Activated T-cell treated with anti-CD3 and anti-CD28 coated beads for 4 hours (primary cell): ENCODE data around the gene NOS1AP.

ENCODE experiments used
- DNase-seq: peaks from one replicate; pipeline ENCODE4 v3.0.0-alpha.2; 2020

Gene NOS1AP

DNA sequence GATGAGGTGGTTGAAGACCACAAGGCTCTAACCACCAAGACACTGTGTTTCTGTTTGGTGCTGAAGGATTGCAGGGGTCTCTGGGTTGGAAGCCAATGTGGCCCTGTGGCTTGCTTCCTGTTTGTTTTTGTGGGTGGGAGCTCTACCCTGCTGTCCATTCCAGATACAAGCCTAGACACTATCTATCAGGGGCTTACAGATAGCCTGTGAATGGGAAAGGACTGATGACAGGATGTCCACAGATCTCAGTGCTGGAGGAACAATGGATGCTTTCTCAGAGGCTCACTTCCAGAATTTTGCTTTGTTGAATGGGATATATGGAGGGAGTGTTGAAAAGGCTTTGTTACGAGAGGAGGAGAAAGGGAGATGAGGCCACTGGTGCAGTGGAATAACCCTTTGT, 69.7 kb downstream of the NOS1AP start:
- no peak for DNase-seq

DNA sequence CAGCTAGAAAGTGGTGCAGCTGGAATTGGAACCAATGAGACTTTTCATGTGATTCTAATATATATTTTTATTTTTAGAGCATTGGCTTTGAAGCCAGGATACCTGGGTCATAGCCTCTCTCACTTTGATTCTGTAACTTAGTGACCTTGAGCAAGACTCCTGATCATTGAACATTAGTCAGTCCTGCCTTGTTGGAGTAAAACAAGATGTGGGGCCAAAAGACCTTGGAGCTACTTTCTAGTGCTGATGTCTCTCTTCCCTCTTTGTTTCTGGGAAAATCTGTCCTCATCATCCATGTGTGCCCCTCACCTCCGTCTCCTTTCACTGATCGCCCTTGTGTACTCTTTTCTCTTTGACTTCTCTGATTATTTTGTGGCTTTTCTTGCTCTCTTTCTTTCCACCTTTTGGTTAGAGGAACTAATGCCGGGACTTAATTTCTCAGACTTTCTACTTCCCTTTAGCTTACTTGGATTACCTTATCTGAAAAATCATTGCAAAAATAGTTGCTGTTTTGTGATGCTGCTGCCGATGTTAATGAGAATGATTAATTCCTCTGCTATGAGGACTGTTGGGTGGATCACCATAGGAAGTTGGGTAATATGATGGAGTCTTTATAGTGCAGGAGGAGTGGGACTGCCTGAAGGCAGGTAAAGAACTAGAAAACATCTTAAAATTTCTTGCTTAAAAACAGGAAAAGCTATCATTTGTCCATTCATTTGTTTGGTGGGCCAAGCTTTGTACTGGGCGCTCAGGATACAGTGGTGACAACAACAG, 72.0 kb downstream of the NOS1AP start:
- DNase-seq: no peak

DNA sequence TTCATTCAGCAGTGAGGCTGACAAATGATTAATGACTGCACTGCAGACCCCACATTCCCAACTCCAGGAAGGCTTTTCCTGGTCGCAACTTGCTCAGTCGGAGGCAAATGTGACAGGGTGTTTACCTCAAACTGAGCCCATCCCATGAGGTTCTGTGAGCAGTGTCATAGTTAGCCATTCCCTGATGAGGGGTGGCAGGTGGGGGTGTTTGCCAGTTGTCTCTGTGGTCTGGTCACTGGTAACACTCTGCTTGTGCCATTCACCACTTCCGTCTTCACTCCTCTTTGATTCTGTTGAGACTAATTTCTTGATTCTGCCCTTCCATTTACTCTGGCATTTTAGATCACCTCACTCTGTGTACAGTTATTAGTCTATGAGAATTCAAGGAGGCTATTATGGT, 73.5 kb downstream of the NOS1AP start:
- no peak for DNase-seq

DNA sequence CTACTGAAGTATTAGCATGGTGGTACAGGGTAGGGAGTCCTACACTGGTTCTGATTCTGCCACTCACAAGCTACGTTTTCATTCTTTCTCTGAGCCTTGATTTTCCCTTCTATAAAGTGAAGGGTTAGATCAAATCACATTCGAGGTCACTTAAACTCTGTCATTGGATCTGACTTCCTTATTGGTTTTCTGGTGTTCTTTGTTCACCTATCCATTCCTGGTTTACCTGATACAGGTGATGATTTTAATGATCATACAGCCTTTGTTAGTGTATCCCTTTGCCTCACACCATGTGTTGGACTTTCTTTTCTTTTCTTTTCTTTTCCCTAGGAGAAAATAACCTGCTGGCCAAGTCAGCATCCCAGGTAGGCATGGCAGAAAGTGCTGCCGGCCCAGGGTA, 74.8 kb downstream of the NOS1AP start:
- no peak for DNase-seq

GRCh38 chr1:162144853-162145252, 75.4 kb downstream of the NOS1AP start:
- DNase-seq: no peak

DNA sequence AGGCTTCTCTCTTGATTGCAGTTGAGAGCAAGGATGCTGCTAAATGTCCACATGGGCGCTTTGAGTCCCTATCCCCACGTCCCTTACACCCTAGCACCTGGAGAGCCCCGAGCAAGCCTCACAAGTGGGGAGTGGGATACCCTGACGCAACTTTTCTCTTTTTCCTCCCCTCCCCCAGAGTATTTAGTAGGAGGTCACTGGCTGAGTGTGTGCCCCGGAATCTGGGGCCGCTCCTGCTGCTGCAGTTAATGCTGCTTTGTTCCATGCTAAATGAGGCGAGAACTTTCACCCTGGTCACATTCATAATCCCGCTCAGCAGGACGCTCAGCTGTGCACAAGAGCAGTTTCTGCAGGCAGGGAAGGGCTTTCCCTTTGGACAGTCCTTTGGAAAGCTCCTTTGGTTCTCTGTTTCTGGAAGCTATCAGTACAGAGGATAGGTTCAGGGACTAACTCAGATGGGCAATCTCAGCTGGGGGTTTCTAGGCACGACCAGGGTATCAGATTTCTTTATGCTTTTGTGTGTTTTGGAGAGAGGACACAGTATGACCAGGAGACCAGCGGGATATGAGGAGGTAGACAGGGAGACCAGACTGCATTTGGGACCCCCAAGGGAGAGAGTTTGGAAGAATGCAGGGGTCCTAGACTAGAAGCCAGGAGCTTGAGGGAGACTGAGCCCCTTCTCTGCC, 75.9 kb downstream of the NOS1AP start:
- no peak for DNase-seq

DNA sequence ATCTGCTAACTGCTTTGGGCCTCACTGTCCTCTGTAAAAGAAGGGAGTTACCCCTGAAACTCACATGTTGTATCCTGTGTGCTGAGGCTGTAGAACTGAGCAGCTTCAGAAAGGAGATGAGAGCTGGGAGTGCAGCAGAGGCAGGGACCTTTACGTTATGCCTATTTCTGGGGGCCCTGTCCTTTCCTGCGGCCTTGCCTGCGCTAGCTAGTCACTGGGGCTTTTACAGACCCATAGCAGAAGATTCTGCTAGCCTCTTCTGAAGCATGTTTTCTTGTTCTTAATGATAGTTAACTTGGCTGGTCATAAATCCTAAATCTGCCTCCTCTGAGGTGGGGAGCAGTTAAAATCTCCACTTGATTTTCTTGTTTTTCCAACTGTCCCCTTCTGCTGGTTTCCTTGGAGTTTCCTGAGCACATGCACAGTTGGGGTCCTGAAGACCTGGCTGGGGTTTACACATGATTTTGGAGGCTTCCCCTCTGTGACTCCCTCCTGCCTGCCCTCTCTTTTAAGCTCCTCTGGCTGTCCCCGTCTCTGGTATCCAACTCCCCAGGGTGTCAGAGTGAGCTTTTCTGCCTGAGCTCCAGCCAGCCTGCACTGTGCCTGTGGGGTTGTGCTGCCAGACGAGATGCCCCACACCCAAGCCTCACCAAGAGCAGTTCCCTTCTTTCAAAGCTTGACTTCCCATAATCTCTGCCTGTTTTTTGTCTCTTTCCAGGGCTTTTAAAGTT, 76.6 kb downstream of the NOS1AP start:
- DNase-seq: no peak

DNA sequence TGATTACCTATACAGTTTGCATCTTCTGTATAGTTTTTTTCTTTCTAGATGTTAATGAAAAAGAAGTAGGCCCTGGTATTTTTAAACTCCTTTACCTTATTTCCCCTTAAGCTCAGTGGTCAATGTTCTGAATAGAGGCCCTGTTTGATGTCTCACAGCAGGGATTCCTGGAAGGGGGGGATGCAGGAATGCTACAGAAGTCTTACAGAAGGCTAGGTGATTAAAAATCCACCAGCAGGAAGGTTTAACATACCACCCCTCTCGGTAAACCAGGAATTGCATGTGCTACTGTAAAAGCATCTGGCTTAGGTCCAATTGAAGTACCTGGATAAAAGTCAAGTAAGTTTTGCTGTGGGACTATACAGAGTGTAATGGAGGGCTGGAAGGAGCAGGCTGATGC, 78.3 kb downstream of the NOS1AP start:
- no peak for DNase-seq

GRCh38 chr1:162150112-162150511, 80.6 kb downstream of the NOS1AP start:
- DNase-seq: no peak

- no peak for DNase-seq
These were observed 82.7 kb downstream of the NOS1AP start for GRCh38 chr1:162151900-162152829.

DNA sequence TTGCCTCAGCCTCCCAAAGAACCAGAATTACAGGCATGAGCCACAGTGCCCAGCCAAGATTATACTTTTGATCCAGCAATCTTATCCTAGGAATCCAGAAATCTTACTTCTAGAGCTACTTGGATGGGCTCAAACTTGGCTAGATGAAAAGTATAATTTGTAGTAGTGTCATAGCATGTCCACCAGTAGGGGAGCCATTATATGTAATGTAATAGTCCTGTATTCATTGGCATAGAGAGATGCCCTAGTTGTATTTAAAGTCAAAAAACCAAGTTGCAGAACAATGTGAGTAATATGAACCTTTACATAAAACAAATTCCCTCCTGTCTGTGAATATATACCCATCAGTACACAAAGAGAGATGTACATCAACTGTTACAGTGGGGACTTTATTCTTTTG, 83.9 kb downstream of the NOS1AP start:
- DNase-seq: no peak

- DNase-seq: no peak
These were observed 88.0 kb downstream of the NOS1AP start for GRCh38 chr1:162157469-162157868.

- DNase-seq: no peak
These were observed 89.3 kb downstream of the NOS1AP start for GRCh38 chr1:162158624-162159271.

GRCh38 chr1:162159515-162159914, 90.0 kb downstream of the NOS1AP start:
- no peak for DNase-seq

- no peak for DNase-seq
These were observed 92.5 kb downstream of the NOS1AP start for GRCh38 chr1:162161916-162162550.

DNA sequence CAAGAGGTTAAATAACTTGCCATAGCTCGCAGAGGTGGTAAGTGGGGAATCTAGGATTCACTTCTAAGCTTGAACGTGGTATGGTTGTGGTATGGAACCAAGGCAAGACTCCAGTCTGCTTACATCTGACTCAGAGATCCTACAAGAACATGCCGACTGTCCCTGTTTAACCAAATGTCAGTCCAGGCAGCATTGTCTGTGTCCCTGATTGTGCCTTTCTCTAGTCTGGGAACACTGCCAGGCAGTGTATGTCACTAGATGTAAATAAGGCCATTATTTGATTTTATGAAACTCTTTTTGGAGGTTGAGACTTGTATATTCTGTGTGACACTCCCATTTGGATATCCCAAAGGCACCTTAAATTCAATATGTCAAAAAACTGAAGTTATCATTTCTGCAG, 96.0 kb downstream of the NOS1AP start:
- no peak for DNase-seq

- no peak for DNase-seq
These were observed 97.6 kb downstream of the NOS1AP start for GRCh38 chr1:162166917-162167615.

DNA sequence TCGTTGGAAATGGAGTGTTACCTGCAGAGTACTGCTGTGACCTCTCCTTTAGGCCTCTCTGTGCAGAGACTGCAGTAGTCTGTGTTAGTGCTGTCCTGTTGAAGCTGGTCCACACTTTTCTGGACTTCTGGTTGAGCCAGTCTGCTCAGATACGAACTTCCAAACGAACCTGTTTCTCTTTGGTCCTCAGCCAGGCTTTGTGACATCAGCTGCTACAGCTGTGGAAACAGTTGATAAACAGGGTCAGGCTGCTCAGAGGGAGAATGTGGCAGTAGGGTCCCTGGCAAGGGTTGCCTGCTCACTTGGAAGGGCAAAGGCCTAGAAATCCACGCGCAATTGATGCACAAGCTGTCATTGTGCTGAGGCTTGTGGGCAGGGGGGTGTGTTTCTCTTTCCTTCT, 98.8 kb downstream of the NOS1AP start:
- no peak for DNase-seq

- no peak for DNase-seq
These were observed 99.7 kb downstream of the NOS1AP start for GRCh38 chr1:162169031-162169790.

GRCh38 chr1:162171111-162171510, 101.6 kb downstream of the NOS1AP start:
- no peak for DNase-seq
